A549 (cell line): ENCODE results near the gene AKIRIN2.

ENCODE experiments used
- MYC ChIP-seq: IDR thresholded peaks from 2 replicates; pipeline ENCODE4 v1.6.1; 2012; ENCODE audit warnings: mild to moderate bottlenecking, inconsistent platforms, low read length, improper control_type of control experiment, borderline replicate concordance
- POLR2A ChIP-seq: IDR thresholded peaks from 2 replicates; pipeline ENCODE4 v1.6.1; 2012; ENCODE audit warnings: mild to moderate bottlenecking, low read length
- USF2 ChIP-seq: fragments of 450-650 bp; IDR thresholded peaks from 2 replicates; pipeline ENCODE4 v1.6.1; 2014; ENCODE audit warnings: antibody characterized with exemption

- TF ChIP-seq USF2 (no peak), MYC (no peak), POLR2A (no peak)
These were observed 44.1 kb upstream of the AKIRIN2 start for GRCh38 chr6:87745966-87746721.
